Measurements from ENCODE around the gene CSNK2A2.

CSNK2A2 gene

DNA sequence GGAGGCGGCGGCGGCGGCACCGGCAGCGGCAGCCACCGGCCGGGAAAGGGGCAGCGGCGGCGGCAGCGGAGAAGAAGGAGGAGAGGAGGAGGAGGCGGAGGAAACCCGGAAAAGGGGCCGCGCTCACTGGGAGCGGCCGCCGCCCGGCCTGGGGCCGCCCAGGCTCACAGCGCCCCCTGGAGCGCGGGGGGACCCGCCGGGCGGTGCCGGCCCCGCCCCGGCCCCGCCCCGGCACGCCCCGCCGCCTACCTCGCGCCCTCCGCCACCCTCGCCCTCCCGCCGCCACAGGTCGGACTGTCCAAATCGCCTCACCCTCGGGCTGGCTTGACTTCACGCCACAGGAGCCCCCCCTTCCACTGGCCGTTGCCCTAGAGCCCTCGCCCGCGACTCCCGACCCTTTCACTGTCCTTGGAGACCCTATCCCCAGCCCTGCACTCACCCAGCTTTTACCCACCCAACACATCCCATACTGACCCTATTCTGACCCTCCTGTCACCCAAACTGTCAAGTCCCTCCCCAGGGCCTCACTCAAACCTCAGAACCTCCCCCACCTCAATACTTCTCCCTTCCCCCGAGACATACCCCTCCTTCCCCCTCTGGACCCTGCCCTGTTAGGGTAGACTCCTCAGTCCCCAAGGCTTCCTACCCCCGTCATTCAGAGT is at the start of gene CSNK2A2:
Gene CSNK2A2 (minus strand): TSS at position 85 of the 662 bp plus-strand sequence. CDS start 370 bp downstream, outside the sequence.
- no peak for FAIRE-seq

DNA sequence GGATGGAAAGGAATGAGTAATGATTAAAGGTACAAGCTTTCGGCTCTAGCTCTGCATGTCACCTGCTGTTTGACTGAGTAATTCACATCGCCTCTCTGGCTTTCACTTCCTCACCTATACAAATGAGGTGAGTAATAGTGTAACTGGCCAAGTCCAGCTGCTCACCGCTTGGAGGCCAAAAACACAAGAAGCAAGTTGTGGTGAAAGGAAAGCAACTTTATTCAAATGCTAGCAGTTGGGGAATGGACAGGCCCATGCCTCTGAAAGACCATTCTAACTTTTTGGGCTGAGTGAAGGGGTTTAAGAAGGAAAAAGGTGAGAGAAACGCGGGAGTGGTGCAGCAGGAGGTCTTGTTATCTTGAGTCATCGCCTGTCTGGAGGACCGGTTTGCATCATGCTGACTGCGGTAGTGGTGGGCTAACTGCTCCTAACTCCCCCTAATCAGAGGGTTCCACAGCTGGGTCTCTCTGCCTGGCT is 45.7 kb upstream of the CSNK2A2 start:
- FAIRE-seq: no peak

DNA sequence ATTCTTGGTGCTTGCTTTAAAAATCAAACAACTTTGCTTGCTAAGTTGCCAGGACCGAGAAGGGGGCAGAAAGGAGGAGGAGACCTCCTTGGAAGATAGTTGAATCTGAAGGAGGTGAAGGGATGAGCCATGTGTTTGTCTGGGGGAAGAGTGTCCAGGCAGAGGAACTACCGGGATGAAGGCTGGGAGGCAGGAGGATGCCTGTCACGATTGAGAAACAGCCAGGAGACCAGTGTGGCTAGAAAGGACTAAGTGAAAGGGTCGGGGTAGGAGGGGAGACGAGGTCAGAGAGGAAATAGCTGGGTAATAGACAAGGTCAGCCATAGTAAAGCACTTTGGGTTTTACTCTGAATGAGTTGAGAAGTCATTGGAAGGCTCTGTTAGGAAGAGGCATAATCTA is 38.9 kb upstream of the CSNK2A2 start:
- FAIRE-seq: no peak

- FAIRE-seq: no peak
Observed at GRCh38 chr16:58236231-58236690, 38.4 kb upstream of the CSNK2A2 start.

- FAIRE-seq: no peak
Observed at GRCh38 chr16:58235663-58236062, 37.8 kb upstream of the CSNK2A2 start.

DNA sequence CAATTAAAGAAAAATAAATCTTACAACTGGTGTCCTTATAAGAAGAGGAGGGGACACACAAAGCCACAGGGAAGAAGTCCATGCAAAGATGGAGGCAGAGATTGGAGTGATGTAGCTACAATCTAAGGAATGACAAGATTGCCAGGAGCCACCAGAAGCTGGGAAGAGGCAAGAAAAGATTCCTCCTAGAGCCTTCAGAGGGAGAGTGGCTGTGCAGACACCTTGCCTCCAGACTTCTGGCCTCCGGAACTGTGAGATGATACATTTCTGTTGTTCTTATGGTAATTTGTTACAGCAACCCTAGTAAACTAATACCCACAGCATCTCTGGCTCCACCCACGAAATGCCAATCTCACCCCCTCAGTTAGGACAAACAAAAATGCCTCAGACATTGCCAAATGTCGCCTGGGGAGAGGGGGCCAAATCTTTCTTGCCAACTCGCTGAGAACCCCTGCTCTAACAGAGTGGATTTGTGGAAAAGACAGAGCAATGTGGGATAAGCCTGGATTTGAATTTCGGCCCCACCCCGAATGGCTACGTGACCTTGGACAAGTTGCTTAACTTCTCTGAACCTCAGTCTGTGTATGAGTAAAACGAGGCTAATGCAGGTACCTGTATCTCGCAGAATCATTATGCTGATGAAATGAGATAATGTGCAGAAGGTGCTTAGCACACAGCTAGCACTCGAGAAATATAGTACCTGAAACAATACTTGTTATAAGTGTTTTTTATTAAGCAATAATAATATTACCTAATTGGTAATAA is 37.1 kb upstream of the CSNK2A2 start:
- FAIRE-seq: no peak

DNA sequence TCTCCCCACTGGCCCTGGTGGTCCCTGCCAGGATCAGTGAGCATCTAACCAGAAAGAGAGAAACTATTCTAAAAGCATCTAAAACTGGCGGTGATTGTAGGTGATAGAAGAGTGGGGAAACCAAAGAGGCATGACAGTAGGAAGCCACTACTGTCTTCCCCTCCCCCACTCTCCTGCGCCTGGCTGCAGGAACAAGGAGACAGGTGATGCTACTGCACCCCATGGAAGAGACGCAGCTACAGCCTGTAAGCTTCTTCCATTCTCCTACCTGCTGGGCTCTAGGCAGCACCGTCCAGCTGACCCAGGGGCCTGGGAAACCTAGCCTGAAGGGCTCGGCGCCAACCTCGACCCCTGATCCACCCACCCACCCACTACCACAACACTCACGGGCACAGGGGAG is 32.4 kb upstream of the CSNK2A2 start:
- no peak for FAIRE-seq

DNA sequence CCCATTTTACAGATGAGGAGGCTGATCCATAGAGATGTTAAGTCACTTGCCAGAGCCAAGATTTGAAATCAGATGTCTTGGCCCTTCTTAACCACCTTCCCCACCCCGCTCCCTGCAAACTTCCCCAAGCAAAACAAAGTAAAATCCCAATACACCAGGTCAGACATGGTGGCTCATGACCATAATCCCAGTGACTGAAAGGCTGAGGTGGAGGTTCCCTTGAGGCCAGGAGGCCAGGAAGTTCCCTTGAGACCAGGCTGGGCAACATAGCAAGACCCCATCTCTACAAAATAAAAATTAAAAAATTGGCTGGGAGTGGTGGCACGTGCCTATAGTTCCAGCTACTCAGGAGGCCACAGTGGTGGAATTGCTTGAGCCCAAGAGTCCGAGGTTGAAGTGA is 28.9 kb upstream of the CSNK2A2 start:
- FAIRE-seq: no peak

GRCh38 chr16:58225965-58226602 is 28.2 kb upstream of the CSNK2A2 start:
- FAIRE-seq: no peak

DNA sequence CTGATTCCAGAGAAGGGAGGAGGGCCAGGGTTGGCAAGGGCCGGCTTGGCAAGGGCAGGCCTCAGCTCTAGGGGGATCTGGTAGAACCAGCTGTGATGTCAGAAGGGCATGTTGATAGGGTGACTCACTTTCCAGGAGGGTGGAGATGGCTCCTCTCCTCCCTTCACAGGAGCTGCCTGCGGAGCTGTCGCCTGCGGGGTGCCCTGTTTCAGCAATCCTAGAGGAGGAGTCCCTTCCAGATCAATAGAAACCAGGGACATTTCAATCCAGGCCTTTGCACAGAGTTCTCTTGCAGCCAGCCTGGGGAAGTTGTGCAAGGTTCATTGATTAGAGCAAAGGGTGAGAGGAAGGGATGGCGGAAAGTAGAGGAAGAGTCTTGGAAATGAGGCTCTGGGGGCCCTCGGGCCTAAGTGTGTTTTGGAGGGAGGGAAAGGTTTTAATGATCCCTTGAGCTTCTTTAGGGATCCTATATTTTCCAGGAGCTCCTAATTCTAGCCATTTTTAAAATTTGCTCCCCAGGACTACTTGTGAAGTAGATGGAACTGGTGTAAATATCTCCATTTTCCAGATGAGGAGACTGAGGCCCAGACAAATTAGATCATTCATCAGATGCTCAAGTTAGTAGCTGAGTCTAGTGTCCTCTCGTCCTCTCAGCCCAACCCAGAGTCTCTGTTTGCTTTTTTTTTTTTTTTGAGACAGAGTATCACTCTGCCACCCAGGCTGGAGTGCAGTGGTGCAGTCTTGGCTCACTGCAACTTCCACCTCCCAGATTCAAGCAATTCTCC is 24.8 kb upstream of the CSNK2A2 start:
- FAIRE-seq: no peak

DNA sequence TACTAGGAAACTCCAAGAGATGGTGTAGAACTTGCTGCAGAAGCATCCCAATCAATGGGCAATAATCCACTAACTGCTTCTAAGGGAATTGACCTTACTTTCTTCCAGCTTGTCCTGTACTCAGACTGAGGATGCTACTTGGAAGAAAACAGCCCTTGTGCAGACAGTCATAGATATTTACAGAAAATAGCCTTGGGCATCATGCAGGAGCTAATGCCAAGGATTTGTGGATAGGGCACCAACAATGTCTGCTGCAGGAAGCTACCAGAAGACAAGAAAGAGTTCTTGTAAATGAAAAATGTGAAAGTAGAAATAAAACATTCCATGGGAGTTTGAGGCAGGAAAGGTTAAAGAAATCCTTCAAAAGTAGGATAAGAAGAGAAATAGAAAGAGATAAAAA is 21.5 kb upstream of the CSNK2A2 start:
- FAIRE-seq: no peak

GRCh38 chr16:58218786-58219185 is 20.9 kb upstream of the CSNK2A2 start:
- FAIRE-seq: no peak

- no peak for FAIRE-seq
Observed at GRCh38 chr16:58217311-58217925, 19.5 kb upstream of the CSNK2A2 start.

GRCh38 chr16:58212824-58213655 is 15.1 kb upstream of the CSNK2A2 start:
- no peak for FAIRE-seq

- no peak for FAIRE-seq
Observed at GRCh38 chr16:58211846-58212245, 13.9 kb upstream of the CSNK2A2 start.

- FAIRE-seq: no peak
Observed at GRCh38 chr16:58211245-58211644, 13.3 kb upstream of the CSNK2A2 start.

GRCh38 chr16:58205276-58206036 is 7.5 kb upstream of the CSNK2A2 start:
- no peak for FAIRE-seq

DNA sequence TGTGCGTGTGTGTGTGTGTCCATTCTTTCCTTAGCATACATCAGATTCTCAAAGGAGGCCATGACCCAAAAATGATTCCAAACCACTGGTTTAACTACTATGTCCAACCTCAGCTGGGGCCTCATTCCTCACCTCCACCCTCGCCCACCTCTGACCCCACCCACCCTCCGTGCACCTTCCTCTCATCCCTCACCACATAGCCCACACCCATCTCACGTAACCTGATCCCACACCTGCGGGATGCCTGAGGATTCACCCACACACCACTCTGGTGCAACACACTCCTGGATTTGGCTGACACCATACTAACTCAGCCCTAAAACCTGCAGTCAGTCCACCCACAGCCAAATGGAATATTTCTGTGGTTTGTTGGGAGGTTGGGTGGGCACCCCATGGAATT is 3.3 kb upstream of the CSNK2A2 start:
- FAIRE-seq: no peak

- no peak for FAIRE-seq
Observed at GRCh38 chr16:58200004-58200797, 2.3 kb upstream of the CSNK2A2 start.

Measured in colon (tissue), 2 donors.